H1 (cell line): ENCODE data around the gene COL1A1. TPM values are rescaled to one million over a fixed set of nuclear protein-coding genes. Genes with fewer than 3 reads are reported as not detected.

Experiments used
- CTCF ChIA-PET: fragments of 300-600 bp; sonication (Branson Sonifier 250); formaldehyde crosslinking; loops from one replicate; lab custom pipeline; 2021; ENCODE audit not compliant: partially characterized antibody; lab: Charles Lee
- POLR2A ChIA-PET: fragments of 300-600 bp; sonication (Branson Sonifier 250); formaldehyde crosslinking; loops from one replicate; lab custom pipeline; 2021; ENCODE audit warnings: inconsistent platforms; ENCODE audit not compliant: partially characterized antibody; lab: Charles Lee
- DNase-seq, 2 experiments: peaks; one replicate each; pipeline versions ENCODE4 v3.0.0 to v3.0.0-alpha.2; 2010 to 2022; ENCODE audit warnings: low spot score in 2 of 2, low read depth in 1 of 2, mixed read lengths in 1 of 2
- FAIRE-seq: peaks from 2 replicates; lab custom pipeline; 2011; peaks lifted over from hg19 to GRCh38; lab: Jason Lieb, UNC
- H2AFZ ChIP-seq: 2 replicates; pipeline ENCODE4 v1.8.1; 2012; ENCODE audit warnings: low read length, inconsistent platforms
- H2AK5ac ChIP-seq: 2 replicates; pipeline ENCODE4 v1.6.1; 2013; ENCODE audit warnings: low read depth, low read length
- H2BK120ac ChIP-seq: replicated peaks from 2 replicates; pipeline ENCODE3; 2013; ENCODE audit warnings: low read depth, low read length, inconsistent platforms
- H2BK12ac ChIP-seq: 2 replicates; pipeline ENCODE4 v1.6.1; 2013; ENCODE audit warnings: low read depth, low read length
- H2BK15ac ChIP-seq: 2 replicates; pipeline ENCODE4 v1.6.1; 2013; ENCODE audit warnings: low read length
- H2BK20ac ChIP-seq: 2 replicates; pipeline ENCODE4 v1.6.1; 2013; ENCODE audit warnings: low read length
- H2BK5ac ChIP-seq: 2 replicates; pipeline ENCODE4 v1.6.1; 2013; ENCODE audit warnings: low read depth, low read length
- H3K14ac ChIP-seq: 2 replicates; pipeline ENCODE4 v1.6.1; 2013; ENCODE audit warnings: inconsistent platforms; ENCODE audit not compliant: insufficient read length
- H3K18ac ChIP-seq: 2 replicates; pipeline ENCODE4 v1.6.1; 2013; ENCODE audit warnings: low read length; ENCODE audit errors: extremely low read depth
- H3K23ac ChIP-seq: 2 replicates; pipeline ENCODE4 v1.6.1; 2013; ENCODE audit warnings: inconsistent platforms; ENCODE audit not compliant: insufficient read length
- H3K23me2 ChIP-seq: 2 replicates; pipeline ENCODE4 v1.6.1; 2013; ENCODE audit warnings: low read depth, low read length
- H3K27ac ChIP-seq: 2 replicates; pipeline ENCODE4 v1.6.1; 2011; ENCODE audit warnings: low read depth, low read length, inconsistent platforms
- H3K27me3 ChIP-seq, 4 experiments: replicated peaks in 1 of 4; 1 replicate in 1 of 4; 2 replicates in 3 of 4; pipeline versions ENCODE4 v1.6.1 to v1.8.1; 2011 to 2013; ENCODE audit warnings: low read length in 3 of 4, mild to moderate bottlenecking in 3 of 4, inconsistent platforms in 2 of 4, mixed read lengths in 2 of 4, moderate library complexity in 1 of 4; ENCODE audit not compliant: control insufficient read depth in 3 of 4, insufficient read depth in 3 of 4; ENCODE audit errors: extremely low read depth in 1 of 4
- H3K36me3 ChIP-seq, 4 experiments: 2 replicates each; pipeline versions ENCODE4 v1.6.1 to v1.8.1; 2011 to 2013; ENCODE audit warnings: mild to moderate bottlenecking in 4 of 4, low read length in 3 of 4, moderate library complexity in 2 of 4, control low read depth in 1 of 4, inconsistent platforms in 1 of 4; ENCODE audit not compliant: insufficient read depth in 4 of 4, control insufficient read depth in 2 of 4
- H3K4ac ChIP-seq: replicated peaks from 2 replicates; pipeline ENCODE3; 2013; ENCODE audit warnings: low read length, low read depth, mixed read lengths, inconsistent platforms; ENCODE audit not compliant: insufficient read length
- H3K4me1 ChIP-seq, 4 experiments: replicated peaks in 1 of 4; 1 replicate in 1 of 4; 2 replicates in 3 of 4; pipeline versions ENCODE4 v1.6.1 to v1.8.1; 2011 to 2013; ENCODE audit warnings: low read length in 3 of 4, inconsistent platforms in 2 of 4, mixed read lengths in 1 of 4; ENCODE audit not compliant: insufficient read depth in 4 of 4, control insufficient read depth in 3 of 4
- H3K4me2 ChIP-seq, 2 experiments: 2 replicates each; pipeline versions ENCODE4 v1.6.1 to v1.8.1; 2011 to 2013; ENCODE audit warnings: low read depth in 2 of 2, low read length in 2 of 2, control low read depth in 1 of 2, inconsistent platforms in 1 of 2, mild to moderate bottlenecking in 1 of 2; ENCODE audit not compliant: insufficient read depth in 1 of 2
- H3K4me3 ChIP-seq, 4 experiments: fragments of 200-600, 300-600 bp in 1 of 4; sonication (generic), shearing (Covaris generic), sonication (Bioruptor Twin) in 1 of 4; 2 replicates each; pipeline versions ENCODE4 v1.5.1 to v1.8.1; 2011 to 2016; ENCODE audit warnings: low read length in 4 of 4, low read depth in 3 of 4, control low read depth in 2 of 4, inconsistent platforms in 2 of 4, mild to moderate bottlenecking in 2 of 4, mixed read lengths in 1 of 4, moderate library complexity in 1 of 4; ENCODE audit not compliant: insufficient read depth in 2 of 4; ENCODE audit errors: extremely low read depth in 1 of 4
- H3K56ac ChIP-seq: replicated peaks from 2 replicates; pipeline ENCODE3; 2013; ENCODE audit warnings: low read depth, mild to moderate bottlenecking, mixed read lengths, low read length, inconsistent platforms; ENCODE audit not compliant: insufficient read length
- H3K79me1 ChIP-seq: 2 replicates; pipeline ENCODE4 v1.6.1; 2013; ENCODE audit warnings: low read depth, low read length, control low read depth
- H3K79me2 ChIP-seq, 2 experiments: 2 replicates each; pipeline versions ENCODE4 v1.6.1 to v1.8.1; 2012 to 2013; ENCODE audit warnings: low read length in 2 of 2, mild to moderate bottlenecking in 2 of 2, inconsistent platforms in 1 of 2; ENCODE audit not compliant: insufficient read depth in 2 of 2, control insufficient read depth in 1 of 2
- H3K9ac ChIP-seq, 4 experiments: replicated peaks in 1 of 4; 1 replicate in 1 of 4; 2 replicates in 3 of 4; pipeline versions ENCODE4 v1.6.1 to v1.8.1; 2011 to 2013; ENCODE audit warnings: low read depth in 3 of 4, low read length in 3 of 4, control low read depth in 2 of 4, mild to moderate bottlenecking in 2 of 4, moderate library complexity in 2 of 4, inconsistent platforms in 1 of 4; ENCODE audit errors: extremely low read depth in 1 of 4
- H3K9me3 ChIP-seq, 2 experiments: 2 replicates each; pipeline versions ENCODE4 v1.6.1 to v1.8.1; 2012 to 2013; ENCODE audit warnings: mild to moderate bottlenecking in 2 of 2, moderate library complexity in 2 of 2, control low read depth in 1 of 2, inconsistent platforms in 1 of 2, low read depth in 1 of 2, low read length in 1 of 2, mixed read lengths in 1 of 2; ENCODE audit not compliant: insufficient read depth in 2 of 2
- H4K20me1 ChIP-seq, 2 experiments: replicated peaks in 1 of 2; 2 replicates each; pipeline versions ENCODE3 to v1.8.1; 2011 to 2013; ENCODE audit warnings: inconsistent platforms in 2 of 2, low read length in 2 of 2, mild to moderate bottlenecking in 1 of 2; ENCODE audit not compliant: insufficient read depth in 2 of 2, control insufficient read depth in 1 of 2
- H4K5ac ChIP-seq: 2 replicates; pipeline ENCODE4 v1.6.1; 2013; ENCODE audit warnings: low read length, low read depth, mixed read lengths, inconsistent platforms; ENCODE audit not compliant: insufficient read length
- H4K8ac ChIP-seq: 2 replicates; pipeline ENCODE4 v1.8.0; 2013; ENCODE audit warnings: mild to moderate bottlenecking, moderate library complexity, low read length, inconsistent platforms; ENCODE audit not compliant: insufficient read depth; ENCODE audit errors: extremely low read depth
- H4K91ac ChIP-seq: replicated peaks from 2 replicates; pipeline ENCODE3; 2013; ENCODE audit warnings: low read length, mixed read lengths, inconsistent platforms; ENCODE audit not compliant: insufficient read length
- BRCA1 ChIP-seq: IDR thresholded peaks from 2 replicates; pipeline ENCODE4 v1.6.1; 2012; ENCODE audit warnings: low read depth, low read length, improper control_type of control experiment
- CHD2 ChIP-seq: IDR thresholded peaks from 2 replicates; pipeline ENCODE4 v1.6.1; 2012; ENCODE audit warnings: low read length, improper control_type of control experiment
- MAFK ChIP-seq: IDR thresholded peaks from 2 replicates; pipeline ENCODE4 v1.6.1; 2012; ENCODE audit warnings: low read depth, mild to moderate bottlenecking, improper control_type of control experiment, low read length
- NANOG ChIP-seq: IDR thresholded peaks from 2 replicates; pipeline ENCODE4 v1.6.1; 2011; ENCODE audit warnings: low read length, low read depth, mild to moderate bottlenecking, inconsistent platforms; ENCODE audit not compliant: insufficient read depth, poor library complexity, severe bottlenecking
- SAP30 ChIP-seq: fragments of 300-600 bp; sonication (generic); IDR thresholded peaks from 2 replicates; pipeline ENCODE4 v1.7.1; 2012; ENCODE audit warnings: low read length, moderate library complexity, mild to moderate bottlenecking, inconsistent platforms; ENCODE audit not compliant: insufficient read depth, insufficient replicate concordance
- SP4 ChIP-seq: IDR thresholded peaks from 2 replicates; pipeline ENCODE4 v1.6.1; 2012; ENCODE audit warnings: low read length, inconsistent platforms
- WGBS, 2 experiments: shearing (Covaris generic) in 1 of 2; methylation state at CpG; one replicate each; pipeline versions ENCODE4 v1.1.6 to v1.1.7; 2013 to 2015; ENCODE audit warnings: low lambda C conversion rate in 2 of 2, mixed read lengths in 2 of 2, inconsistent platforms in 1 of 2, low coverage in 1 of 2, missing lambda C conversion rate in 1 of 2; ENCODE audit not compliant: insufficient replicate concordance in 2 of 2, insufficient coverage in 1 of 2, insufficient read length in 1 of 2; ENCODE audit errors: extremely low coverage in 1 of 2, missing lambda C conversion rate in 1 of 2; 5-methylcytosine and 5-hydroxymethylcytosine counted together
- polyA plus RNA-seq, 7 experiments: library from polyadenylated mRNA; depleted of rRNA in 3 of 7; stranded (reverse) in 5 of 7; unstranded in 2 of 7; fragments of >200 nt in 5 of 7; fragments of 200-250 nt in 2 of 7; gene quantifications; 1 replicate in 5 of 7; 2 replicates in 1 of 7; 4 replicates in 1 of 7; pipeline versions ENCODE4 v1.2.1 to v1.2.3, GENCODE V29; 2011 to 2013; ENCODE audit warnings: missing spikeins in 2 of 7, mixed read lengths in 2 of 7
- total RNA-seq: library from RNA; stranded (reverse); fragmentation: NEBNext Ultra II Directional; extraction: Animal tissue kit (Norgen Biotek cat#: 25700); gene quantifications from 2 replicates; pipeline ENCODE4 v1.2.1, GENCODE V29; 2021
- TF ChIP-seq, protein P1 (sequence below): IDR thresholded peaks from 2 replicates; pipeline ENCODE4 v1.6.1; 2012; ENCODE audit warnings: low read length, inconsistent platforms

The COL1A1 gene
- total and polyA plus RNA-seq, 2 of the 8 experiments (the other 6 are each of a cell fraction or from before 2014, with no cell fraction given), result 14.1 to 80.4 TPM

DNA sequence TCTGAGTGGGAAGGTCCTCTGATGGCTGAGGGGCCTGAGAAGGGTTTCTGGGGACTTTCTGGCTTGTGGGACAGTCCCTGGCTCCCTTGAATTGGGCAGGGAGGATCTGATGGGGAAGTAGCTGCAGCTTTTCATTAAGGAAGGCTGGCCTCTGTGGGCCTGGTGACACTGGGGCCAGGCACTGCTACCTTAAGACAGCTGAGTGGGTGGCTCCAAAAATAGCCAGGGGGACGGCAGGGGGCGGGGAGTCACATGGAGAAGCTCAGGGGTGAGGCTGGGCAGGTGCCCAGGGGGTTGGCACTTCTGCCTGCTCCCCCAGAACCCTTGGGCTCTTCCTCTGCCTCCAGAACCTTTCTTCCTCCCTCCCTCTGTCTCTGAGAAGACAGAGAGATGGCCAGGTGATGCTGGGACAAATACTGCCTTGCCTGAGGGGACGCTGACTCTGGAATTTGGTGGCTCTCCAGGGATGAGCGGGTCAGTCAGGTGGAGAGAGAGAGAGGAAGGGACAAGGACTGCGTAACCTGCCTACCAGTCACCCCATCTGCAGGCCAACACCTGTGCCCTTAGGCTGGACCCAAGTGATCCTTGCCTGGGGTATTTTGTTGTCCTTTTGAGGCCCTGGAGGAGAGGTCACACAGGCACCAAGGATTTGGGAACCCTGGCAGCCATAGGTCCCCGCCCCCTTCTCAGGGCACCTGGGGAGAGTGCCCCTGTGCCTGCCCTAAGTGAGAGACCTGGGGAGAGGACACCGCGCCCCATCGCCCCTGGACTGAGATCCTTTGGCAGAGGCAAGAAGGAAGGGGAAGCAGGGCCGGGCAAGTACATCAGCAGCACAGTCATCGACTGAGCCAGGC lies 37.4 kb downstream of the COL1A1 start:
- Histone ChIP-seq H3K9ac (no peak overlapping the region), H3K14ac (no peak overlapping the region), H3K4me2 (no peak overlapping the region), H2BK20ac (peak overlapping the region; percentile 27; the same call in 1 of the 2 replicates), H3K79me2 (no peaks in the 10 kb centered on the region), H2BK12ac (peak overlapping the region; percentile 87; the same call in 1 of the 2 replicates), H3K23ac (no peak overlapping the region), H3K27ac (no peak overlapping the region), H4K20me1 (no peaks in the 10 kb centered on the region), H2BK120ac (no peak overlapping the region), H3K4ac (no peak overlapping the region), H3K4me1 (peaks cover 0 to 14% (median 12%) of the 10 kb centered on the region in 4 experiments; a peak in 5 of 7 replicates), H4K5ac (no peak overlapping the region), H3K23me2 (peaks cover 12% of the 10 kb centered on the region), H3K36me3 (no peaks in the 10 kb centered on the region), H3K27me3 (peaks cover 0 to 6% (median 0%) of the 10 kb centered on the region in 4 experiments; a peak in 2 of 7 replicates), H2AK5ac (no peak overlapping the region), H3K56ac (no peak overlapping the region), H2BK5ac (no peak overlapping the region), H3K18ac (no peak overlapping the region), H3K9me3 (no peaks in the 10 kb centered on the region), H4K91ac (no peak overlapping the region), H3K79me1 (no peaks in the 10 kb centered on the region), H3K4me3 (no peak overlapping the region), H2BK15ac (no peak overlapping the region; the same call in 1 of the 2 replicates), H4K8ac (peak overlapping the region; percentile 71; the same call in 1 of the 2 replicates), H2AFZ (no peak overlapping the region)
- ChIA-PET POLR2A (interaction anchor here (0.7 to 1.1 kb wide), 3 partner anchors 13 to 36 kb away, joined by 3 to 4 read pairs (median 3); no protein-coding TSS in a partner anchor), CTCF (interaction anchor here (0.6 to 17.0 kb wide), 13 partner anchors 9 to 166 kb away, joined by 3 to 299 read pairs (median 4); partner anchors contain the start of gene COL1A1)
- no peak for DNase-seq
- TF ChIP-seq CHD2 (no peak), NANOG (no peak), SAP30 (no peak), BRCA1 (no peak), SP4 (no peak), MAFK (no peak)
- TF ChIP-seq, protein P1, sequence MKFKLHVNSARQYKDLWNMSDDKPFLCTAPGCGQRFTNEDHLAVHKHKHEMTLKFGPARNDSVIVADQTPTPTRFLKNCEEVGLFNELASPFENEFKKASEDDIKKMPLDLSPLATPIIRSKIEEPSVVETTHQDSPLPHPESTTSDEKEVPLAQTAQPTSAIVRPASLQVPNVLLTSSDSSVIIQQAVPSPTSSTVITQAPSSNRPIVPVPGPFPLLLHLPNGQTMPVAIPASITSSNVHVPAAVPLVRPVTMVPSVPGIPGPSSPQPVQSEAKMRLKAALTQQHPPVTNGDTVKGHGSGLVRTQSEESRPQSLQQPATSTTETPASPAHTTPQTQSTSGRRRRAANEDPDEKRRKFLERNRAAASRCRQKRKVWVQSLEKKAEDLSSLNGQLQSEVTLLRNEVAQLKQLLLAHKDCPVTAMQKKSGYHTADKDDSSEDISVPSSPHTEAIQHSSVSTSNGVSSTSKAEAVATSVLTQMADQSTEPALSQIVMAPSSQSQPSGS, result no peak
- FAIRE-seq, result no peak
- 90% methylated on average over 9 of the region's 11 CpGs; no CpG with 5 or more reads in 1 of the 2 experiments for WGBS, 2 experiments
